ENCODE data around the gene EXOC4.

EXOC4 gene

GRCh38 chr7:133654547-133654946, 401.7 kb downstream of the EXOC4 start:
- no peak for TF ChIP-seq CTCF (IDR thresholded peaks at IDR 0.05; ENCODE audit: low read length, missing control alignments)
- DNase-seq (ENCODE audit: low read depth): no peak
- no peak overlapping the region for H3K4me3 ChIP-seq (replicated peaks; ENCODE audit: low read depth, low read length)

GRCh38 chr7:133662276-133662675, 409.4 kb downstream of the EXOC4 start:
- TF ChIP-seq CTCF (IDR thresholded peaks at IDR 0.05; ENCODE audit: low read length, missing control alignments): no peak
- no peak overlapping the region for H3K4me3 ChIP-seq (replicated peaks; ENCODE audit: low read depth, low read length)
- DNase-seq (ENCODE audit: low read depth): no peak

- no peak for DNase-seq (ENCODE audit: low read depth)
- no peak overlapping the region for H3K4me3 ChIP-seq (replicated peaks; ENCODE audit: low read depth, low read length)
- TF ChIP-seq CTCF (IDR thresholded peaks at IDR 0.05; ENCODE audit: low read length, missing control alignments): no peak
Measured at GRCh38 chr7:133662830-133663229, 410.0 kb downstream of the EXOC4 start.

- no peak for DNase-seq (ENCODE audit: low read depth)
- no peak for TF ChIP-seq CTCF (IDR thresholded peaks at IDR 0.05; ENCODE audit: low read length, missing control alignments)
- no peak overlapping the region for H3K4me3 ChIP-seq (replicated peaks; ENCODE audit: low read depth, low read length)
Measured at GRCh38 chr7:133664528-133664927, 411.6 kb downstream of the EXOC4 start.

- no peak for TF ChIP-seq CTCF (IDR thresholded peaks at IDR 0.05; ENCODE audit: low read length, missing control alignments)
- no peak overlapping the region for H3K4me3 ChIP-seq (replicated peaks; ENCODE audit: low read depth, low read length)
- no peak for DNase-seq (ENCODE audit: low read depth)
Measured at GRCh38 chr7:133668296-133669060, 415.6 kb downstream of the EXOC4 start.

GRCh38 chr7:133669061-133669455, 416.2 kb downstream of the EXOC4 start:
- DNase-seq (ENCODE audit: low read depth): no peak
- no peak overlapping the region for H3K4me3 ChIP-seq (replicated peaks; ENCODE audit: low read depth, low read length)
- no peak for TF ChIP-seq CTCF (IDR thresholded peaks at IDR 0.05; ENCODE audit: low read length, missing control alignments)

- no peak for TF ChIP-seq CTCF (IDR thresholded peaks at IDR 0.05; ENCODE audit: low read length, missing control alignments)
- H3K4me3 ChIP-seq (replicated peaks; ENCODE audit: low read depth, low read length): no peak overlapping the region
- no peak for DNase-seq (ENCODE audit: low read depth)
Measured at GRCh38 chr7:133670250-133670649, 417.4 kb downstream of the EXOC4 start.
